GM06990 (cell line): ENCODE data around the gene GAL3ST1.

Source experiments
- DNase-seq: peaks from one replicate; pipeline ENCODE4 v3.0.0-alpha.2; 2011; ENCODE audit not compliant: insufficient read length; ENCODE audit errors: extremely low read depth
- H3K27me3 ChIP-seq: replicated peaks from 2 replicates; pipeline ENCODE4 v1.6.0; 2011; ENCODE audit warnings: low read length; ENCODE audit not compliant: control insufficient read depth, insufficient read depth
- H3K36me3 ChIP-seq: 2 replicates; pipeline ENCODE4 v1.5.1; 2011; ENCODE audit warnings: low read length; ENCODE audit not compliant: control insufficient read depth, insufficient read depth
- H3K4me3 ChIP-seq: replicated peaks from 2 replicates; pipeline ENCODE4 v1.5.1; 2011; ENCODE audit warnings: low read depth, mild to moderate bottlenecking, control low read depth, low read length
- TF ChIP-seq, protein P1 (sequence below): IDR thresholded peaks from 2 replicates; pipeline ENCODE4 v1.5.1; 2011; ENCODE audit warnings: low read length, control low read depth, mild to moderate bottlenecking, inconsistent platforms; ENCODE audit not compliant: insufficient read depth, poor library complexity, severe bottlenecking

The GAL3ST1 gene

DNA sequence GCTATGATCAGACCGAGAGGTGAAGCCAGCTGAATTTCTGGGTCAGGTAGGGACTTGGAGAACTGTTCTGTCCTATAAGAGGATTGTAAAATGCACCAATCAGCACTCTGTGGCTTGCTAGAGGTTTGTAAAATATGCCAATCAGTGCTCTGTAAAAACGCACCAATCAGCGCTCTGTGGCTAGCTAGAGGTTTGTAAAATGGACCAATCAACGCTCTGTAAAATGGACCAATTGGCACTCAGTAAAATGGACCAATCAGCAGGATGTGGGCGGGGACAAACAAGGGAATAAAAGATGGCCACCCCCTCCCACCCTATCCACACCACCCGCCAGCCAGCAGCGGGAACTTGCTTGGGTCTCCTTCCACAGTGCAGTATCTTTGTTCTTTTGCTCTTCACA lies 62.6 kb downstream of the GAL3ST1 start:
- TF ChIP-seq, protein P1, sequence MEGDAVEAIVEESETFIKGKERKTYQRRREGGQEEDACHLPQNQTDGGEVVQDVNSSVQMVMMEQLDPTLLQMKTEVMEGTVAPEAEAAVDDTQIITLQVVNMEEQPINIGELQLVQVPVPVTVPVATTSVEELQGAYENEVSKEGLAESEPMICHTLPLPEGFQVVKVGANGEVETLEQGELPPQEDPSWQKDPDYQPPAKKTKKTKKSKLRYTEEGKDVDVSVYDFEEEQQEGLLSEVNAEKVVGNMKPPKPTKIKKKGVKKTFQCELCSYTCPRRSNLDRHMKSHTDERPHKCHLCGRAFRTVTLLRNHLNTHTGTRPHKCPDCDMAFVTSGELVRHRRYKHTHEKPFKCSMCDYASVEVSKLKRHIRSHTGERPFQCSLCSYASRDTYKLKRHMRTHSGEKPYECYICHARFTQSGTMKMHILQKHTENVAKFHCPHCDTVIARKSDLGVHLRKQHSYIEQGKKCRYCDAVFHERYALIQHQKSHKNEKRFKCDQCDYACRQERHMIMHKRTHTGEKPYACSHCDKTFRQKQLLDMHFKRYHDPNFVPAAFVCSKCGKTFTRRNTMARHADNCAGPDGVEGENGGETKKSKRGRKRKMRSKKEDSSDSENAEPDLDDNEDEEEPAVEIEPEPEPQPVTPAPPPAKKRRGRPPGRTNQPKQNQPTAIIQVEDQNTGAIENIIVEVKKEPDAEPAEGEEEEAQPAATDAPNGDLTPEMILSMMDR, result no peak
- DNase-seq, result no peak
- Histone ChIP-seq H3K4me3 (no peak overlapping the region), H3K27me3 (no peaks in the 10 kb centered on the region; the same call in 1 of the 2 replicates), H3K36me3 (no peaks in the 10 kb centered on the region)

GRCh38 chr22:30511109-30511508 lies 63.4 kb downstream of the GAL3ST1 start:
- Histone ChIP-seq H3K27me3 (no peaks in the 10 kb centered on the region; the same call in 1 of the 2 replicates), H3K36me3 (no peaks in the 10 kb centered on the region), H3K4me3 (no peak overlapping the region)
- TF ChIP-seq, protein P1, result no peak
- DNase-seq, result no peak

- no peaks in the 10 kb centered on the region for H3K27me3 ChIP-seq
- TF ChIP-seq, protein P1, result no peak
- no peak overlapping the region for H3K4me3 ChIP-seq
- no peaks in the 10 kb centered on the region for H3K36me3 ChIP-seq
- no peak for DNase-seq
These were observed 66.2 kb downstream of the GAL3ST1 start for GRCh38 chr22:30508216-30508615.

GRCh38 chr22:30507670-30508069 lies 66.8 kb downstream of the GAL3ST1 start:
- no peak overlapping the region for H3K4me3 ChIP-seq

GRCh38 chr22:30506507-30506968 lies 67.9 kb downstream of the GAL3ST1 start:
- TF ChIP-seq, protein P1, result no peak
- DNase-seq, result no peak
- Histone ChIP-seq H3K4me3 (no peak overlapping the region), H3K27me3 (no peaks in the 10 kb centered on the region), H3K36me3 (no peaks in the 10 kb centered on the region)

More at GRCh38 chr22:30507670-30508069, 66.8 kb downstream of the GAL3ST1 start:
- DNase-seq, result no peak
- TF ChIP-seq, protein P1, result no peak
- Histone ChIP-seq H3K36me3 (no peaks in the 10 kb centered on the region), H3K27me3 (no peaks in the 10 kb centered on the region)
